Measurements from ENCODE around the gene IGFBPL1.

GRCh38 chr9:38362852-38363588 lies 61.2 kb downstream of the IGFBPL1 start:
- TF ChIP-seq CTCF (IDR thresholded peaks at IDR 0.05) (peak; percentile 25 to 52 (median 40)), POLR2A (IDR thresholded peaks at IDR 0.05) (no peak)
